IPS-NIHi11 (cell line): ENCODE results near the gene OXNAD1.

Experiments
- DNase-seq: peaks from one replicate; pipeline ENCODE4 v3.0.0; 2012; ENCODE audit warnings: mixed read lengths, low spot score

OXNAD1 gene

DNA sequence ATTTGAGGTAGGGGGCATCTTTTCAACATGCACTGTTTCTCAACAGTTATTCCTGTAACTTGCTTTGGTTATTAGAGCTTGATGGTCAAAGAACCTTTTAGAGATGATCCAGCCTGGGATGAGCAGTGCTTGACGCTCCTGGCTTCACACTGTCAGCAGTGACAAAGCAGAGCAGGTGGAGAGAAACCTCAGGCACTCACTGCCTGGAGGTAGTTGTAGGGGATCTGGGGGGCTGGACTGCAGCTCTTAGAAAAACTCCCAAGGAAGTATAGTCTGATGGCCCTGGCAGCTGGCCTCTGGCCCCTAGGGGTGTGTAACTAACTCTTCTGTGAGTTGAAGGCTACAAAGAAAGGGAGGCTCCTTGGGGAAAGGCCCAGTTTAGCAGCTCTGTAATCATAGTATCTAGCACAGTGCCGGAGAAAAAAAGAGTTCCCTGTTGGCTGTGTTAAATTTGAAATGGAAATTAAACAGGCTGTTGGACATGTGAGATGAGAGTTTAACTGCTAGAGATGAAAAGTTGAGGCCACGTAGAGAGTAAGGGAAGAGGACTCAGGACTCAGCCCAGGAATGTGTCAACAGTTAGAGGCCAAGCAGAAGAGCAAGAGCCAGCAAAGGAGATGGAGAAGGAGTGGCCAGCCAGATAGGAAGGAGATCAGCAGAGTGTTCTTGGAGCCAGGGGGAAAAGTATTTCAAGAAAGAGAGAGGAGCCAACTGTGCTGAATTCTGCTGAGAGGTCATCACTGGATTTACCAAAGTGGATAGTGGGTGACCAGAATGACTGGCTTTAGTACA lies 14.2 kb downstream of the OXNAD1 start:
- DNase-seq: no peak

DNA sequence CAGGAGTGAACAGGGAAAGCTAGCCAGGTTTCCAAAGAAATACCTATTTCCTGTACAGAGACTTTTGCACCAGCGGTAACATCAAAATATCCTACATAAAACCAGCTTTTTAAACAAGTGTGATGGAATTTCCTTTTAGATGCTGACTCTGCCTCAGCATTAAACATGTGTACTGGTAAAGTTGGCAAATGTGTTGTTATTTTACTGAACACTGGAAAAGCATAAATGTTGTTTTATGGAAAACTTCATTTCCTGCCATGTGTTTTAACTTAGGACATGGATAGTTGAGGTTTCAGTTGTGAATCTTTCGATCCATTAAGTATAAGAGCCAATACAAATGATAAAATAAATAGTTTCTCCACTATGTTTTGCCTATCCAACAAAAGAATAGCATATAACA lies 15.7 kb downstream of the OXNAD1 start:
- DNase-seq: no peak

DNA sequence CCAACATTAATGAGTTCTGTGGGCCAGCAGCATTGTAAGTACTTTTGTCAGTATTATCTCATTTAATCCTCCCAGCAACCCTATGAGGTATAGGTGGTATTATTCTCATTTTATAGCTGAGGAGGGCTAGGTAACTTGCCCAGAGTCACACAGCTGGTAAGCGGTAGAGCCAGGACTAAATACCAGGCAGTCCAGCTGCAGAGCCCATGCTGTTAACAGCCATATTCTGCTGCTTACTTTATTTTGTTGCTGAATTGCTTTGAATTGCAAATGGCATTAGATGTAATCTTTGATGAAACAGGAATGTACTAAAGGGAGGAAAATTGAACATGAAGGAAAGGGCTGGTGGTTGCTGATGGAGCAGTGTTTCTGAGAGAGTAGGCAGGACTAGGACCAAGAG lies 19.6 kb downstream of the OXNAD1 start:
- DNase-seq: no peak

DNA sequence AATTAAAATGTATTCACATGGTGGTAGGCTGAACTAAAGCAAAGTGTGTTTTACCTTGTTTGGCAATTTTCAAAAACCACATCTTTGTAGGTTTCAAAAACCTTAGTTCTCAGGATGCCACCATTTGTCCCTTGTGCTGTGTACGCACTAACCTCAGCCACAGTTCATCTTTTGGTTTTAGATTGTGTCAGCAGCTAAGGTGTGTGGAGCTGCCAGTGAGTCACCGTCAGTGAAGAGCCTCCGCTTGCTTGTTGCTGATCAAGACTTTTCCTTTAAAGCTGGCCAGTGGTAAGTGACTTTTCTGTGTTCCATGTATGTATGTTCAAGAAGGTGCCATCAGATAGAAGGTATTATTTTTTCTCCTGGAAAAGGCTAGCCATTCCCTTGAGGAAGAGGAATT lies 21.1 kb downstream of the OXNAD1 start:
- DNase-seq: no peak

DNA sequence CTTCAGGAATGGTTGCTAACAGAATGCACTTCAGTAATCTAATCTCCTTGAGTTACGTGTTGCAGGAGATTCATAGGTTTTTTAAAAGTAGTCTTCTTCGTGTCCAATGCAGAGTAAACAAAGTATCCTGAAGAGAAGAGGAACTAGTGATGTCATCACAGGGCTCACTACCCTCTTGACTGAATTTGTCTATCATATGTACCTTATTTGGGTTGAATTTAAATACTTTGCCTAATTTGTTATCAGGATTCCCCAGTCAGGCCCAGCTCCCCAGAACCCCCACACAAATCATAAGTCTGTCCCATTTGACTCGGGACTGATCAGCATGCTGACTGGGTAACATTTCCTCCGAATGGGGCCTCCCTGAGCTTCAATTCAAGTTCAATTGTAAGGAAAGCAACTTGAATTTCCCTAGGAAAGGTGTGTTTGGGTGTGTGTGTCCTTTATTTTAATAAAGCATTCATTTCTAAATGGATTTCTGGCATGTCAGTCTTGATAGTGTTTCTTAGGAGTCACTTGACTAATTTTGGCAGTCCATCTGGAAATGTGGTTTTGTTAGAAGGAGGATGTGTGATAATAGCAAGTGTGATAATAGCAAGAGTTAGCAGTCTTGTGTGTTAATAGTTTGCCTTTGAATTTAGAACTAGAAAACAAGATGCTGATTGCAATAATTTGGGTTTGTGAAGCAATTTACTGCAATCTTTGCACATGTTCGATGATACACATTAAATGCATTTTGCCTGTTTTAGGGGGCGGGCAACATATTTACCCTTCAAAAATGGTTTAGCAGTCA lies 21.9 kb downstream of the OXNAD1 start:
- no peak for DNase-seq

DNA sequence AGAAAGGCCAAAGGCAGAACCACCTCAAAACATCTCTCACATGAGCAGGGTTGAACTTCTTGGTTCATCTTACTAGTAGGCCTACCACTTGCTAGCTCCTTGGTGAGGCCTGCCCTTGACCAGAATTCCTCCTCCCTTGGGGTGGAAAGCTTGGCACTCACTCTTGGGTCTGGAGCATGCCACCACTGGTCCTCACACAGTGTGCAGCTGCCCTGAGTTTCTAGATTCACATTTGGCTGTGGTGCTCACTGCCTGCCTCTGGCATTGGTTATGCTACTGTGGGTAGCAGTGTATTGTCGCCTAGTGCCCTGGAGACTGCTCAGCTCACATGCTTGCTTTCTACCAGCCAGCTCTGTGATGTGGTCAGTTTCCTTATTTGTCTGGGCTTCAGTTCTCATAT lies 23.7 kb downstream of the OXNAD1 start:
- no peak for DNase-seq

DNA sequence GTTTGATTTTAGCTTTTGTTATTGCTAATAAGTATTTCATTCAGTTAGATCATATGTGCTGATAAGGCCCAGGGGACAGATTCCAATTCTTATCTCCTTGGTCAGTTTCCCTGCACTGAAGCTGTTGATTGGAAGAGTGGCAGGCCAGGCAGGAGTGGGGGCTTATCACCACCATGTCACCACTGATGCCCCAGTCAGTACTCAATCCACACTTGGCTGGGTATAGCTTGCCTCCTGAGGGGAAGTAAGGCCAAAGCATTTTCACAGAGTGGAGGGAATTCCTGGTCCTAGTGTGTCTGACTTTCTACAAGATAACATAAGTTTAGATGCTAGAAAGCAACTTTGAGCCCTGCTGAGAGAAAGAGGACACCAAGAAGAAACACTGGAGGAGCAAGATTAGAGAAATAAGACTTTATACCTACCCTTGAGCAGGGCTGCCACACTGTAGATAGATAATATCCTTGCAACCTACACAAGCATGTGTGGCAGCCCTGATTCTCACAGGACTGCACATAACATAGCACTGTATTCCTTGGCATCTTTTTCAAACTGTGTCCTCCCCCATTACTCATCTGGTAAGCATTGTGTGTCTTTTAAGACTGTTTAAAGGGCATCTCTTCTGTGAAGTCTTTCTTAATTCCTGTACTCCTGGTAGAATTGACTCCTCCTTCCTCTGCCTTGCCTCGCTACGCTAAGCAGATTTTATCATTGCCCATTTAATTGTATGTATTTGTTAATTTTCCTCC lies 24.3 kb downstream of the OXNAD1 start:
- DNase-seq: no peak

DNA sequence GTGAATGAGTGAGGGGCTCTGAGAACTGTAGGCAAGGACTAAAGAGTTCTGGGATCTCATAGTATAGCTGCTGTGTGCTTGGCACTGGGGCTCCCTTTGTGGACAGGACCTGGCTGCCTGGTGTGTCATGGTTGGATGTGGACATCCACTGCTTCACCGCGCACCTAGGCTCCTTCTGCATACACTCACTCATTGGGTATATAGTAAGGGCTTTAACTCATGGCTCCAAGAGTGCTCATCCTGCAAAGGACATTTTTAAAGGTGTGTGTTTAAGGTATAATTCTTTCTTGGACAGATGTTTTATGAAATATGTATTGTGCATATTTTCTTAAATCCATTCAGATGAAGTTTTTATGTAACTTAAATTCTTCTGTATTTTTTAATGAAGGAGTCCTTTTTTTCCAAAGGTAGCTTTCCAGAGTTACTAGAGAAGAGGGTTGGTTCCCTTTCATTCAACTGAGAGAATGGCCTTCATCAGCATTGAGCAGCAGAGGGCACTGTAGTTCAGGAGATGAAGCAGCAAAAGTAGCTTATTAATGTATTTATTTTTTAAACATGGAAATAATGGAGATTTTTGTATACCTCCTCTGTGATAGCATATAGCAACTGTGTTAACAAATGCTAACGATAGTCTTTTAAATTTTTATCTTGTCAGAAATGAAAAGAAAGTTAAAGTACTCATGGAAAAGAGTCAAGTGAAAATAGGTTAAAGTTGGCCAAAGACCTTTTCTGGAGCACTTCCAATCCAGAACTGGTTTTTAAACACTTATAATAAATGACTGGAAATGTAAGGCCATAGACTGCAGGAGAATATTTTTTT lies 25.2 kb downstream of the OXNAD1 start:
- peak; percentile 41 for DNase-seq

DNA sequence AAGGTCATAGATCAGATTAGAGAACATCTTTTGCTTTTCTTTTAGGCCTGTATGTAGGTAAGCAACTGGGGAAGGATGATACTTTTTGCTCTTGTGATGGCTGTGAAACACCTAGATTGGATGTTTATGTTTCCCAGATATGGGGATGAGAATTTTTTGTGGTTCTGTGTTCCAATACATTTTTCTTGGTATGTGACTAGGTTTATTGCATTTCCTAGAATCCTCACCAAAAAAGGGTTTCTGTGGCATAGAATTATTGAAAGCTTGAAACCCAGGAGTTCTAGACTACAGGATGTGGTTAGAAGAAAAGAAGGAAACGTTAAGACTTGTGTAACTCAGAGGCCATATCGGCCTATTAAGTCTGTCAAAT lies 25.8 kb downstream of the OXNAD1 start:
- DNase-seq: no peak

DNA sequence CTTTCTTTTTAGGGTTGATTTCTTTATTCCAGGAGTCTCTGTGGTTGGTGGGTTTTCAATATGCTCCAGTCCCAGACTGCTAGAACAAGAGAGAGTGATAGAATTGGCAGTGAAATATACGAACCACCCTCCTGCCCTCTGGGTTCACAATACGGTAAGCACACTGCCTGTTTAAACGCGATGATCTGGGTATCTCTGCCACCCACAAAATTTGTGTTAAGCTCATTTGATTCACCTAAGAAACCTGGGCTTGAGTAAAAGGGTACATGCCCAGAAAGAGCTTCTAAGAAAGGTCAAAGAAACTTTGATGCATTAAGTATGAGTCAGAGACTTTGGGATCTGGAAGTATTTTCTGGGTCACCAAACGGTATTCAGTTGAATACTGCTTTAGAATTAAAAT lies 29.8 kb downstream of the OXNAD1 start:
- no peak for DNase-seq

DNA sequence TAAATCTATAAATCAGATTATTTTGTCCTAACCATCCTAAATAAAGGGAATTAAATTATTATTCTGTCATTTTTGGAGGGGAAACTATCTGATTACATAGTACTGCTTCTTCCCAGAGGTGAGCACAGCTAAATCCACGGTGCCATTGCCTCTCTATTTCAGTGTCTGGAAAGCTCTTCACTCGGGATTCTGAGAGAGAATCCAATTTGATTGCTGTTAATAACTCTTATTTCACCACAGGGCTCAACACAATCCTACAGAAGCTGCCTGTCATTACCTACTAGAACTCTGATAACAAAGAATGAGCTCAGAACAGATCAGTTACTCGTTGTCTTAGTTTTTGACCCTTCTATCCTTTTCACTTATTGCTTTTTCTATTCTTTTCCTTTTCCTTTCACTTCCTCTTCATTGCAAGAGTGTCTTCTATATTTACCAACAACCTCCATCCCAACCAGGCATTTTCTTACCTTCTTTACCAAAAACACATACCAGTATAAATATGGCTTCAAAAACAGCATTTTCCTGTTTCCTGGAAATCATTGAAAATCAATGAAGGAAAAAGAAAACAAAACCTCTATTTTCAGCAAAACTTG lies 30.4 kb downstream of the OXNAD1 start:
- no peak for DNase-seq

DNA sequence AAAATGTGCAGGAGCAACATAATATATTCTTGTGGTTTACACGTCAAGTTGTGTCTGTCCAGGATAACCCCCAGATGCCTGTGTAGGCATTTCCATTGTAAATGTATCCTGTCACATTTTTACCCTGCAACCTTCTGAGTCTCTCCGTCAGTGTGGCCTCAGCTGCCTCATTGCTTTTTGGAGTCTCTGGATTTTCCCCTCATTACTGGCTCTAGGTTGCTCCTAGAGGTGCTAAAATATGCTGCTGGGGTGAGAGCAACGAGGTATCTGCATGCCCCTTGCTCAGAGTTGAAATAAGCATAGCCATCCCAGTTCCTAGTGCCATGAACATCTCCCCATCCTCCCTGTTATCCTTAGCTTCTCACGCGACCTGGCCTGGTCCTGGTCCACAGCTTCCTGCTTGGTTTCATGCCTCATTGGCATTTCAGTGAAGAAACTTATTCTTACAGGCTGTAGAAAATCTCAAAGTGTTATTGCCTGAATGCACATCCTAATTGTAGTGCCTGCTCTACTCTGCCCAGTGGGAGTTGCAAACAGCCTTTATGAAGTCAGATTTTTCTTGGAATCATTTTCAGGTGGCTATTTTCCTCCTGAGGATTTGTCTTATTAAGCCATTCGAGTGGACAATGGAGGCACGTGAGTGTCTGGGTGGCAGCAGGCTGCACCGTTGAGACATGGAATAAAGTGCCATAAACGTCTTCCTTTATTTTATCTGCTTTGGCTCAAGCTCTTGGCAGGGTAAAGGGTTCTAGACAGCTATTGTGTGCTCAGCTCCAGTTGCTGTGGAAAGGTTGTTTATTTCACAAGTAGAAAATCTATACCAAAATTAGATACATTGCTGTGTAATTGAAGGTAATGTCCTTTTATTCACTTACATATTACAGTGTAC lies 33.2 kb downstream of the OXNAD1 start:
- DNase-seq: no peak

DNA sequence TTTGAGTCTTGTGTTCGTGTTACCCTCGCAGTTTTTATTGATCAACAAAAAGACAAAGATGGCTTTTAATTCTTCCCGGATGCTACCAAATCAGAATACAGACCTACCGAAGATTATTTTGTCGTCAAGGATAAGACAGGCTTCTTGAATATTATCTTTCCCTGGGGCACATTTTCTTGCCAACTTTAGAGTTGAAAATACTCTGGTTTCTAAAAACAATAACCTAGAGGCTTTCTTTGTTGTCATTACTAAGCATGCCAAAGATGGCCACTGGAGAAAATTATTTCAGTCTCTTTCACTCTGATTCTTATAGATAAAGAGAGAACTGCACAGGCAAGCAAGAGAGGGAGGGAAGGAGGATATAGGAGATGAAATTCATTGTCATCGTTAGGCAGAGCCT lies 33.9 kb downstream of the OXNAD1 start:
- DNase-seq: no peak

DNA sequence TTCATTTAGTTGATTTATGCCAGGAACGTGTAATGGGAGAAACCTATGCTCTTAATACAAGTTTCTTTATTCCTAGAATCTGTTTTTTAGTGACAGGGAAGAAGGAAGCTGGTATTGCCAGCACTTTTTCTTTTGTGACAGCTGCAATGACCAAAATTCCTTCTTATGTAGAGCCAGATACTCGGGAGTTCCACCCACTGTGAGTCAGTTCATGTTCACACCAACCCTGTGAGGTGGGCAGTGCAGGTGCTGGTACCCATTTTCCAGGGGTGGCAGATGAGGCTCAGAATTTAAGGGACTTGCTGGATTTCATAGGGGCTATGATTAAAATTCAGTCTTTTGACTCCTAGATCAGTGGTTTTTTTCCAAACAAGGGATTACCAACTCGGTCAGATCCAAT lies 34.7 kb downstream of the OXNAD1 start:
- DNase-seq: no peak

DNA sequence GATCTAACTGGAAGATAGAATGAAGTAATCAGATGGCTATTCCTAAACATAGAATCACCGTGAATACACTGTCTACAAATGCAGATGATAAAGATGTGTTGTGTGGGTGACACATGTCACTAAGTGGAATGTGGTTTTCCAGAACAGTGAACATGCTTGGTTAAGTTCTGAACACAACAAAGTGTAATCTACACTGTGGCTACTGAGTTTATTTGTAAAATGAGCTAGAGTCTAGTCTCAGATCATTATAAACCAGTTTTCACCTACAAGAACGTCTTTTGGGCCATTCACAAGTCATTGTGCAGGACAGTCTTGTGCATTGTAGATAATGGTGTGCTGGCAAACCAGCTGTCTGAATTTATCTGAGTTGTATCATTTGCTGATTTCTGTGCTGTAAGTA lies 35.3 kb downstream of the OXNAD1 start:
- no peak for DNase-seq

DNA sequence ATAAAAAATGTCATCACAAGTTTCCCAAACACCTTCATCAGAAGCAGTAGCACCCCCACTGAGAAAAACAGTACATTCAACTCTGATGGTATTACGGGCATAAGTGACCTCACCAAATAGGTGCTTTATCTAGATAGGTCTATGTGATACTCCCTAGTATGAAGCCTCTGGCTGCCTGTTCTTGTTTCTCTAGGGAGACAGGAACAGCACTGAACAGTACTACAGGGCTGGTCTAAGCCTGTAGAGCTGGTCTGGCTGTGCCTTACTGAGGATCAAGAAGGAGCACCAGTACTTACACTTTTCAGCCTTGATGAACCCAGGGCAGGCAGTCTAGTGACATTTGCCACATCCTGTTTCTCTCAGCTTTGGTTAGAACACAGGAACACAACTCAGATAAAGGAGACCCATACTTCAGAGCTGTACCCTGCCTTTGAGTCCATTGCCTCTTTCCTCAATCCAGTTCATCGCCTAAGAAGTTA lies 35.9 kb downstream of the OXNAD1 start:
- DNase-seq: no peak

DNA sequence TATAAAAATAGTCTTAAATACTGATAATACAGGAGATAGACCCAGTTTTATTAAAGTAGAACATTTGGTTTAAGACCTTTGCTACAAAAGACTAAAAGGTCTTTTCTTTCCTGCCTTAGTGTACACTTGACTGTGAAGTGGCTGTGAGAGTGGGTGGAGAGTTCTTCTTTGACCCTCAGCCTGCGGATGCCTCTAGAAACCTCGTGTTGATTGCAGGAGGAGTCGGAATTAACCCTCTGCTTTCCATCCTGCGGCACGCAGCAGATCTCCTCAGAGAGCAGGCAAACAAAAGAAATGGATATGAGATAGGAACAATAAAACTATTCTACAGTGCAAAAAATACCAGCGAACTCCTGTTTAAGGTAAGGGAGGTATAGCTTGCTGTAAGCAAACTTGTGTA lies 36.5 kb downstream of the OXNAD1 start:
- peak; percentile 28 for DNase-seq

DNA sequence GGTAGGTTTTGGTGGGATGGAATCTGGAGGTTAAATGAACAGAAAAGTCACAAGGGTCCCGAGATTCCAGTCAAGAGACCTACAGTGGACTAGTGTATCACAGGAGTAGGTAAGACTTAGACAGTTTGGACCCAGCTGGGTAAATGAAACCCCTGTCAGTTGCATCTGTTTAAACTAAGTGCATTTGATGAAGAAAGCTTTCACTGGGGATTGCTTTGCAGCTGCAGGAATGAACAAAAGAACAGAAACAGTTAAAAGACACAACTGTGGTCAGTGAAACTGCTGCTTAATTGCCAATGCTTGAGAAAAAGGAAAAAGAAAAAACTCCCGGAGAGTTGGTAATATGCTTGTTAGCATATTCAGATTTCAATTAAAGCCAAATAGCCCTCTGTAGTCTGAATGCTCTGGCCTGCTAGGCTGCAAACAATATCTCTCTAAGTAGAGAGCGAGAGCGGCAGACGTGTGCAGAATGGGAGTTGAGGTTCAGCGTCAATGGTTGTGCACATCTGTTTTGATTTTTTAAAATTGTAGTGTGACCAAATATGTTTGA lies 37.1 kb downstream of the OXNAD1 start:
- no peak for DNase-seq

DNA sequence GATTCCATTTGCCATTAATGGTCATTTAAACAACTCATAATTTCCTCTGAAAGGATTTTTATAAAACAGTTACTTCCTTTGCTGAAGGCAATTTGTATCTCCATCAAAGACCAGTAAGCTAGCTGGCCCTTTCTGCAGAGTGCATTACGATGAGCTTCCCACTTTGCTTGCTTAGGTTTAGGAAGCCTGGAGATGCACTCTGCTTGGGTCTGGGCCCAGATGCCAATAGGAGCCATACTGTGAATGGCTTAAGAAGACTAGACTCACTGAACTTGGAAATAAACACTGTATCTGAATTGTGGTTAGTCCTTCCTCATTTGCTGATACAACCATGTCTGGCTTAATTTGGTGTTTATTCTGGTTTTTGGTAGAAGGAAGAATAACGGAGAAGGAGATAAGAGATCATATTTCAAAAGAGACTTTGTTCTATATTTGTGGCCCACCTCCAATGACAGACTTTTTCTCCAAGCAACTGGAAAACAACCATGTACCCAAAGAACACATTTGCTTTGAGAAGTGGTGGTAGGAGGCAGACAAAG lies 38.1 kb downstream of the OXNAD1 start:
- DNase-seq: no peak
